Measurements from ENCODE around the gene B4GALT2.

DNA sequence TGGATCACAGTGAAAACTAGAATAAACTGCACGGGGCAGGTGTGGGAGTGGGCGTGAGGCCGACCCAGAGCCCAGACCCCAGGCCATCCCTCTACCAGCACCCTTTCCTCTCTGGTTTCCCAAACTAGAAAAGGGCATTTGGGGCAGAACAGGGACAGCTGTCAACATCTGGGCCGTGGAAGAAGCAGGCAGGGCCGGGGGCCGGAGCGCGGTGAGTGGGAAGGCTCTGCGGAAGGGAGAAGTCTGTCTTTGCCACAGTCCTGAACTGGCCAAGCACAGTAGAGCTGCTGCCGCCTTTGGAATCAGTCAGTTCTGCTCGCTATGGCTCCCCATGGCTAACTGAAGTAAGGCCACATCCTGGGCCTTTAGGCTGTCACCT is 19.0 kb downstream of the B4GALT2 start:
- TF ChIP-seq, protein P1, sequence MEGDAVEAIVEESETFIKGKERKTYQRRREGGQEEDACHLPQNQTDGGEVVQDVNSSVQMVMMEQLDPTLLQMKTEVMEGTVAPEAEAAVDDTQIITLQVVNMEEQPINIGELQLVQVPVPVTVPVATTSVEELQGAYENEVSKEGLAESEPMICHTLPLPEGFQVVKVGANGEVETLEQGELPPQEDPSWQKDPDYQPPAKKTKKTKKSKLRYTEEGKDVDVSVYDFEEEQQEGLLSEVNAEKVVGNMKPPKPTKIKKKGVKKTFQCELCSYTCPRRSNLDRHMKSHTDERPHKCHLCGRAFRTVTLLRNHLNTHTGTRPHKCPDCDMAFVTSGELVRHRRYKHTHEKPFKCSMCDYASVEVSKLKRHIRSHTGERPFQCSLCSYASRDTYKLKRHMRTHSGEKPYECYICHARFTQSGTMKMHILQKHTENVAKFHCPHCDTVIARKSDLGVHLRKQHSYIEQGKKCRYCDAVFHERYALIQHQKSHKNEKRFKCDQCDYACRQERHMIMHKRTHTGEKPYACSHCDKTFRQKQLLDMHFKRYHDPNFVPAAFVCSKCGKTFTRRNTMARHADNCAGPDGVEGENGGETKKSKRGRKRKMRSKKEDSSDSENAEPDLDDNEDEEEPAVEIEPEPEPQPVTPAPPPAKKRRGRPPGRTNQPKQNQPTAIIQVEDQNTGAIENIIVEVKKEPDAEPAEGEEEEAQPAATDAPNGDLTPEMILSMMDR (IDR thresholded peaks at IDR 0.05; ENCODE audit: extremely low read depth in 1 of 2, insufficient read depth in 1 of 2, low read depth in 1 of 2, low read length in 2 of 2): no peak
- TF ChIP-seq, protein P2, sequence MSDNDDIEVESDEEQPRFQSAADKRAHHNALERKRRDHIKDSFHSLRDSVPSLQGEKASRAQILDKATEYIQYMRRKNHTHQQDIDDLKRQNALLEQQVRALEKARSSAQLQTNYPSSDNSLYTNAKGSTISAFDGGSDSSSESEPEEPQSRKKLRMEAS (IDR thresholded peaks at IDR 0.05; ENCODE audit: insufficient read depth, insufficient read length): no peak
- TF ChIP-seq POLR2A (IDR thresholded peaks at IDR 0.05; ENCODE audit: low read depth, low read length) (no peak), POLR2AphosphoS5 (IDR thresholded peaks at IDR 0.05; ENCODE audit: insufficient read depth, low read depth, low read length) (no peak), EZH2 (IDR thresholded peaks at IDR 0.05; ENCODE audit: borderline replicate concordance, low read depth, low read length, severe bottlenecking) (no peak)

Measured in endothelial cell of umbilical vein (primary cell).